GM12878 (cell line): ENCODE data around the gene TRAF3IP1. TPM values are rescaled to one million over a fixed set of nuclear protein-coding genes. Genes with fewer than 3 reads are reported as not detected.

ENCODE experiments used
- ATAC-seq: fragments of 200-7000 bp; cut with Tn5 transposase; 3 replicates; pipeline ENCODE4 v1.9.1; 2020; ENCODE audit warnings: mild to moderate bottlenecking, moderate library complexity
- BruUV-seq: library from RNA; stranded (reverse); fragments of 400-500 nt; replicated peaks from 2 replicates; lab custom pipeline; 2021; lab: Mats Ljungman, UMichigan
- CTCF ChIA-PET: fragments of 300-600 bp; sonication (Branson Sonifier 250); formaldehyde crosslinking; extraction: SDS; loops from one replicate; lab custom pipeline; 2021; ENCODE audit warnings: inconsistent platforms; lab: Yijun Ruan, JAX
- POLR2A ChIA-PET: fragments of 350-600 bp; formaldehyde crosslinking; extraction: SDS; loops from one replicate; lab custom pipeline; 2021; ENCODE audit warnings: inconsistent platforms; lab: Charles Lee
- RAD21 ChIA-PET: fragments of 300-600 bp; sonication (Branson Sonifier 250); formaldehyde crosslinking; loops from one replicate; lab custom pipeline; 2023; ENCODE audit warnings: antibody characterized with exemption; ENCODE audit not compliant: unreplicated experiment; lab: Charles Lee
- SMC1A ChIA-PET: fragments of 300-600 bp; sonication (Branson Sonifier 250); formaldehyde crosslinking; loops from one replicate; lab custom pipeline; 2023; ENCODE audit not compliant: unreplicated experiment, uncharacterized antibody; lab: Charles Lee
- DNase-seq: peaks from one replicate; pipeline ENCODE4 v3.0.0-alpha.2; 2011; ENCODE audit warnings: low read depth, low spot score
- FAIRE-seq: peaks from 3 replicates; lab custom pipeline; 2011; peaks lifted over from hg19 to GRCh38; lab: Jason Lieb, UNC
- H2AFZ ChIP-seq: 2 replicates; pipeline ENCODE4 v1.6.0; 2011; ENCODE audit warnings: low read depth, low read length, control low read depth; ENCODE audit not compliant: control insufficient read depth
- H3K27ac ChIP-seq: 2 replicates; pipeline ENCODE4 v1.5.1; 2011; ENCODE audit warnings: control low read depth; ENCODE audit not compliant: control insufficient read depth, insufficient read depth
- H3K27me3 ChIP-seq, 2 experiments: replicated peaks in 1 of 2; 2 replicates each; pipeline versions ENCODE4 v1.6.0 to v1.6.1; 2011; ENCODE audit warnings: low read length in 1 of 2; ENCODE audit not compliant: control insufficient read depth in 2 of 2, insufficient read depth in 2 of 2
- H3K36me3 ChIP-seq, 2 experiments: 2 replicates each; pipeline ENCODE4 v1.5.1; 2011; ENCODE audit warnings: low read length in 1 of 2; ENCODE audit not compliant: control insufficient read depth in 2 of 2, insufficient read depth in 2 of 2
- H3K4me1 ChIP-seq: 2 replicates; pipeline ENCODE4 v1.6.1; 2011; ENCODE audit warnings: mild to moderate bottlenecking, low read length, moderate library complexity, mixed read lengths; ENCODE audit not compliant: control insufficient read depth, insufficient read depth
- H3K4me2 ChIP-seq: 2 replicates; pipeline ENCODE4 v1.6.0; 2011; ENCODE audit warnings: control low read depth; ENCODE audit not compliant: control insufficient read depth, insufficient read depth
- H3K4me3 ChIP-seq: fragments of 200-600 bp; sonication (generic); 2 replicates; pipeline ENCODE4 v1.5.1; 2016
- H3K79me2 ChIP-seq: 2 replicates; pipeline ENCODE4 v1.6.0; 2011; ENCODE audit warnings: low read length; ENCODE audit not compliant: control insufficient read depth, insufficient read depth
- H3K9ac ChIP-seq: 2 replicates; pipeline ENCODE4 v1.8.0; 2011; ENCODE audit warnings: low read length, control low read depth, mixed read lengths; ENCODE audit not compliant: control insufficient read depth, insufficient read depth
- H3K9me3 ChIP-seq: replicated peaks from 3 replicates; pipeline ENCODE4 v1.5.1; 2011; ENCODE audit warnings: mild to moderate bottlenecking, low read length; ENCODE audit not compliant: control insufficient read depth, insufficient read depth
- H4K20me1 ChIP-seq: 2 replicates; pipeline ENCODE4 v1.6.0; 2011; ENCODE audit not compliant: control insufficient read depth, insufficient read depth
- BHLHE40 ChIP-seq, 2 experiments: fragments of 450-650 bp in 1 of 2; IDR thresholded peaks; 2 replicates each; pipeline ENCODE4 v1.6.1; 2011 to 2017; ENCODE audit warnings: low read depth in 2 of 2, borderline replicate concordance in 1 of 2, improper control_type of control experiment in 1 of 2, low read length in 1 of 2, mild to moderate bottlenecking in 1 of 2
- CHD2 ChIP-seq: IDR thresholded peaks from 2 replicates; pipeline ENCODE4 v1.6.1; 2011; ENCODE audit warnings: low read depth, low read length, improper control_type of control experiment, borderline replicate concordance
- CHD4 ChIP-seq: fragments of 200-600 bp; sonication (generic); IDR thresholded peaks from 2 replicates; pipeline ENCODE4 v1.6.1; 2016; ENCODE audit warnings: mild to moderate bottlenecking
- CREM ChIP-seq: IDR thresholded peaks from 2 replicates; pipeline ENCODE4 v1.6.1; 2014; ENCODE audit warnings: antibody characterized with exemption, low read depth
- E2F4 ChIP-seq: IDR thresholded peaks from 2 replicates; pipeline ENCODE4 v1.6.1; 2012; ENCODE audit warnings: low read depth, low read length, improper control_type of control experiment
- IKZF2 ChIP-seq, 2 experiments: fragments of 450-650 bp; IDR thresholded peaks; 2 replicates each; pipeline ENCODE4 v1.6.1; 2017; ENCODE audit warnings: mild to moderate bottlenecking in 2 of 2, moderate library complexity in 2 of 2
- MEF2B ChIP-seq: fragments of 450-650 bp; IDR thresholded peaks from 2 replicates; pipeline ENCODE4 v1.6.1; 2018; ENCODE audit warnings: mild to moderate bottlenecking, moderate library complexity; ENCODE audit not compliant: partially characterized antibody, poor library complexity, severe bottlenecking
- MTA3 ChIP-seq: IDR thresholded peaks from 2 replicates; pipeline ENCODE4 v1.6.1; 2012; ENCODE audit warnings: low read length, inconsistent platforms, borderline replicate concordance
- MXI1 ChIP-seq: fragments of 150-350 bp; IDR thresholded peaks from 2 replicates; pipeline ENCODE4 v1.6.1; 2011; ENCODE audit warnings: low read depth, mild to moderate bottlenecking, inconsistent platforms, low read length, improper control_type of control experiment
- MYC ChIP-seq: IDR thresholded peaks from 2 replicates; pipeline ENCODE4 v1.6.1; 2011; ENCODE audit warnings: mild to moderate bottlenecking, low read length, moderate library complexity, inconsistent platforms; ENCODE audit not compliant: insufficient read depth, insufficient replicate concordance, insufficient read length, severe bottlenecking
- RFX5 ChIP-seq: IDR thresholded peaks from 2 replicates; pipeline ENCODE4 v1.6.1; 2011; ENCODE audit warnings: low read depth, low read length, improper control_type of control experiment
- SPI1 ChIP-seq: IDR thresholded peaks from 2 replicates; pipeline ENCODE4 v1.6.1; 2011; ENCODE audit warnings: low read depth, mild to moderate bottlenecking, low read length, moderate library complexity, borderline replicate concordance; ENCODE audit not compliant: insufficient read depth
- WGBS: methylation state at CpG from one replicate; pipeline ENCODE4 v1.1.6; 2016; ENCODE audit warnings: low lambda C conversion rate; ENCODE audit not compliant: insufficient replicate concordance, insufficient coverage; ENCODE audit errors: missing lambda C conversion rate; 5-methylcytosine and 5-hydroxymethylcytosine counted together
- in situ Hi-C: fragments of 300-500 bp; cut with MboI; formaldehyde crosslinking; loops from 9 replicates; pipeline ENCODE4 v1.14.3; 2018; ENCODE audit warnings: mixed read lengths
- intact Hi-C: fragments of 100-400 bp; cut with micrococcal nuclease; formaldehyde crosslinking; loops from one replicate; pipeline ENCODE4 v1.14.2; 2022; ENCODE audit not compliant: unreplicated experiment
- polyA plus RNA-seq, 11 experiments: library from polyadenylated mRNA; depleted of rRNA in 4 of 11; unstranded in 6 of 11; stranded (reverse) in 5 of 11; fragments of >200 nt; fragmentation: Nextera tagmentation in 4 of 11; fragmentation: Illumina TruSeq in 1 of 11; extraction: Ambion mirVana in 4 of 11; extraction: Trizol in 1 of 11; gene quantifications; 1 replicate in 1 of 11; 2 replicates in 10 of 11; pipeline versions ENCODE4 v1.2.1 to v1.2.3, GENCODE V29; 2011 to 2016; ENCODE audit warnings: inconsistent platforms in 2 of 11, missing spikeins in 2 of 11, low read depth in 1 of 11
- total RNA-seq, 4 experiments: library from RNA; depleted of rRNA in 3 of 4; stranded (reverse); fragments of >200 nt in 3 of 4; fragmentation: Illumina TruSeq in 1 of 4; extraction: Trizol in 1 of 4; gene quantifications; 2 replicates each; pipeline versions ENCODE4 v1.2.1 to v1.2.3, GENCODE V29; 2013 to 2021

The TRAF3IP1 gene
- total and polyA plus RNA-seq, 10 of the 15 experiments (the other 5 are each of a cell fraction or from before 2014, with no cell fraction given) = 1.6 to 7.5 (median 3.6) TPM

- CTCF ChIA-PET = interaction anchor here (0.8 to 1.3 kb wide), 3 partner anchors 15 to 83 kb away, joined by 3 read pairs; no protein-coding TSS in a partner anchor
- in situ Hi-C loops = no loop called here
Measured at GRCh38 chr2:238337846-238338245, 17.5 kb downstream of the TRAF3IP1 start.

More at GRCh38 chr2:238337846-238338245, 17.5 kb downstream of the TRAF3IP1 start:
- peaks cover 0 to 2% of the 10 kb centered on the region in 2 experiments; a peak in 2 of 4 replicates for H3K36me3 ChIP-seq
- 0 out of 2 replicates have a peak, but pooled peaks cover 4% of the 10 kb centered on the region for H3K4me1 ChIP-seq
- 86% methylated on average over 5 of the region's 5 CpGs for WGBS
- no TSS peak for BruUV-seq
- TF ChIP-seq MEF2B (no peak), IKZF2 (IDR thresholded peaks at IDR 0.05) (no peak), CREM (no peak), CHD4 (no peak), MTA3 (no peak), E2F4 (no peak), RFX5 (no peak), BHLHE40 (IDR thresholded peaks at IDR 0.05; ENCODE audit: borderline replicate concordance in 1 of 2, low read depth in 2 of 2, low read length in 1 of 2) (no peak), MYC (no peak), CHD2 (no peak), MXI1 (no peak), SPI1 (no peak)
- no peaks in the 10 kb centered on the region for H3K27me3 ChIP-seq
- ATAC-seq (no peak), FAIRE-seq (no peak), DNase-seq (no peak)
- no peak overlapping the region for H3K4me2 ChIP-seq
- H3K4me3 ChIP-seq = no peak overlapping the region
- no peaks in the 10 kb centered on the region; the same call in 1 of the 2 replicates for H4K20me1 ChIP-seq
- ChIA-PET SMC1A (interaction anchor here (0.8 kb wide), 1 partner anchor 52 kb away, joined by 3 read pairs; no protein-coding TSS in a partner anchor), POLR2A (no interaction called here), RAD21 (interaction anchor here (1.2 kb wide), 1 partner anchor 9 kb away, joined by 3 read pairs; no protein-coding TSS in a partner anchor)
- no peak overlapping the region for H3K27ac ChIP-seq
- no peaks in the 10 kb centered on the region for H3K79me2 ChIP-seq
- H3K9ac ChIP-seq = no peak overlapping the region
- H2AFZ ChIP-seq = no peak overlapping the region
- intact Hi-C loops = no loop called here
- no peaks in the 10 kb centered on the region for H3K9me3 ChIP-seq
